K562 (cell line): ENCODE measurements around the gene F12. TPM values are rescaled to one million over a fixed set of nuclear protein-coding genes. Genes with fewer than 3 reads are reported as not detected.

Source experiments
- BCLAF1 ChIP-seq, 2 experiments: fragments of 450-650 bp in 1 of 2; IDR thresholded peaks; 2 replicates each; pipeline ENCODE4 v1.6.1; 2011 to 2017; ENCODE audit warnings: low read depth in 2 of 2, antibody characterized with exemption in 1 of 2, borderline replicate concordance in 1 of 2, low read length in 1 of 2, mild to moderate bottlenecking in 1 of 2, mixed read lengths in 1 of 2; ENCODE audit not compliant: control insufficient read depth in 1 of 2
- DEAF1 ChIP-seq: fragments of 450-650 bp; formaldehyde crosslinking; IDR thresholded peaks from 2 replicates; pipeline ENCODE4 v1.4.0; 2020; ENCODE audit warnings: mild to moderate bottlenecking, moderate library complexity
- HBP1 ChIP-seq: fragments of 450-650 bp; formaldehyde crosslinking; IDR thresholded peaks from 2 replicates; pipeline ENCODE4 v1.4.0; 2022; ENCODE audit warnings: missing genetic modification characterization
- MNT ChIP-seq, 2 experiments: fragments of 450-650 bp; conservative IDR thresholded peaks; 2 replicates each; pipeline ENCODE4 v1.6.1; 2017; ENCODE audit warnings: mild to moderate bottlenecking in 2 of 2, moderate library complexity in 2 of 2
- NONO ChIP-seq, 2 experiments: fragments of 200-400 bp in 1 of 2; fragments of 450-650 bp in 1 of 2; formaldehyde crosslinking in 1 of 2; IDR thresholded peaks; 2 replicates each; pipeline ENCODE4 v1.6.1; 2017; ENCODE audit warnings: low read depth in 2 of 2, mild to moderate bottlenecking in 2 of 2, moderate library complexity in 2 of 2, low read length in 1 of 2
- PURB ChIP-seq: sonication (generic); formaldehyde crosslinking; IDR thresholded peaks from 2 replicates; pipeline ENCODE4 v1.9.0; 2021; ENCODE audit warnings: low read depth, mild to moderate bottlenecking, missing genetic modification reagents
- RFX7 ChIP-seq: fragments of 250-450 bp; sonication (Bioruptor Pico); IDR thresholded peaks from 2 replicates; pipeline ENCODE4 v1.5.1; 2021; ENCODE audit warnings: mild to moderate bottlenecking
- SIX5 ChIP-seq, 2 experiments: IDR thresholded peaks; 2 replicates each; pipeline ENCODE4 v1.6.1; 2011; ENCODE audit warnings: low read length in 2 of 2, borderline replicate concordance in 1 of 2, low read depth in 1 of 2, mild to moderate bottlenecking in 1 of 2, moderate library complexity in 1 of 2; ENCODE audit not compliant: insufficient read depth in 1 of 2
- SRSF3 ChIP-seq: fragments of 200-400 bp; formaldehyde crosslinking; IDR thresholded peaks from 2 replicates; pipeline ENCODE4 v1.6.1; 2016; ENCODE audit warnings: mild to moderate bottlenecking, low read length, moderate library complexity; ENCODE audit not compliant: insufficient read depth
- TCF15 ChIP-seq: fragments of 250-450 bp; sonication (Bioruptor Pico); IDR thresholded peaks from 2 replicates; pipeline ENCODE4 v1.8.0; 2022; ENCODE audit warnings: moderate library complexity, mild to moderate bottlenecking, inconsistent platforms
- XRCC5 ChIP-seq: fragments of 200-400 bp; formaldehyde crosslinking; IDR thresholded peaks from 2 replicates; pipeline ENCODE4 v1.6.1; 2017; ENCODE audit warnings: low read depth, mild to moderate bottlenecking, low read length
- ZNF511 ChIP-seq: sonication (generic); formaldehyde crosslinking; IDR thresholded peaks from 2 replicates; pipeline ENCODE4 v1.8.0; 2022; ENCODE audit warnings: mild to moderate bottlenecking, missing genetic modification reagents
- ZNF740 ChIP-seq, 3 experiments: fragments of 200-800 bp in 1 of 3; sonication (Bioruptor generic) in 1 of 3; sonication (generic) in 1 of 3; formaldehyde crosslinking in 1 of 3; IDR thresholded peaks; 2 replicates each; pipeline versions ENCODE4 v1.6.1 to v1.8.0; 2016 to 2022; ENCODE audit warnings: mild to moderate bottlenecking in 2 of 3, missing compliant biosample characterization in 2 of 3, missing genetic modification characterization in 2 of 3, missing genetic modification reagents in 1 of 3
- polyA plus RNA-seq, 8 experiments: library from polyadenylated mRNA; depleted of rRNA in 4 of 8; stranded (reverse) in 5 of 8; unstranded in 3 of 8; fragments of >200 nt; fragmentation: Nextera tagmentation in 2 of 8; fragmentation: Illumina TruSeq in 1 of 8; extraction: Ambion mirVana in 2 of 8; extraction: Trizol in 1 of 8; gene quantifications; 2 replicates each; pipeline versions ENCODE4 v1.2.1 to v1.2.3, GENCODE V29; 2011 to 2014; ENCODE audit warnings: inconsistent platforms in 1 of 8, missing spikeins in 1 of 8
- total RNA-seq, 7 experiments: library from RNA; depleted of rRNA in 6 of 7; stranded (reverse); fragments of >200 nt in 6 of 7; fragmentation: Illumina TruSeq in 2 of 7; extraction: Trizol in 2 of 7; gene quantifications; 2 replicates each; pipeline versions ENCODE4 v1.2.1 to v1.2.3, GENCODE V29; 2011 to 2021; ENCODE audit warnings: low replicate concordance in 1 of 7

F12 gene
- total and polyA plus RNA-seq, 9 of the 15 experiments (the other 6 are each of a cell fraction or from before 2014, with no cell fraction given) = 0.59 to 18.3 (median 3.6) TPM

GRCh38 chr5:177455661-177456590 lies 46.6 kb upstream of the F12 start (continued):
- TF ChIP-seq PURB (CRISPR knock-in tag) (no peak), SIX5 (IDR thresholded peaks at IDR 0.05; ENCODE audit: borderline replicate concordance in 1 of 2, insufficient read depth in 1 of 2, low read depth in 1 of 2, low read length in 2 of 2) (no peak), MNT (conservative IDR thresholded peaks at IDR 0.05) (no peak; a peak in 1 of 4 replicates), DEAF1 (no peak), SRSF3 (no peak), HBP1 (CRISPR knock-in tag) (no peak), TCF15 (CRISPR knock-in tag) (no peak), XRCC5 (no peak; the same call in 1 of the 2 replicates), NONO (IDR thresholded peaks at IDR 0.05; ENCODE audit: low read depth in 2 of 2, low read length in 1 of 2) (no peak), RFX7 (CRISPR knock-in tag) (no peak), BCLAF1 (IDR thresholded peaks at IDR 0.05; ENCODE audit: borderline replicate concordance in 1 of 2, control insufficient read depth in 1 of 2, low read depth in 2 of 2, low read length in 1 of 2) (no peak), ZNF740 (CRISPR knock-in tag; IDR thresholded peaks at IDR 0.05) (peak; percentile 100), ZNF740 (tag; IDR thresholded peaks at IDR 0.05) (peak in 1 of 2 experiments; percentile 100; a peak in 2 of 4 replicates), ZNF511 (CRISPR knock-in tag) (no peak)
